ENCODE data around the gene GABBR2. TPM values are rescaled to one million over a fixed set of nuclear protein-coding genes. Genes with fewer than 3 reads are reported as not detected.

Gene GABBR2
- total and polyA plus RNA-seq, 2 of the 8 experiments (the other 6 are each of a cell fraction or from before 2014, with no cell fraction given): 0.50 to 1.2 TPM

DNA sequence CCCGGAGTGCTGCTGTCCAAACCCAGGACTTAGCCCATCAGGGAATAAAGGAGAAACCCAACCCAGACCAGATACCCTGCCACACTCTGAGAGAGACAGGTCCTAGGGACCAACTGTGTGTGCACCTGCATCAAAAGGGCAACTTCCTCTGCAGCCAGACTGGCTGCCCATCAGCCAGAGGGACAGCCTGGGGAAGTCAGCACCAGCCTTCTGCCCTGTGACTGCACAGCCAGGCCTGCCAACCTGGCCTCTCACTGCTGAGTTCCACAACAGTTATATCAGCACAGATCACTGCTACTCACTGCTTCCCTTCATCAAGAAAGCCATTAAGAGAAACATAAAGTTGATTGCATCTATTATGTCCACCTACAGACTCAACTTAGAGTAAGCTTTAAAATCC lies 18.0 kb downstream of the GABBR2 start (continued):
- no peak for TF ChIP-seq RNF2 (IDR thresholded peaks at IDR 0.05; ENCODE audit: borderline replicate concordance, low read depth, low read length, missing control alignments, poor library complexity, severe bottlenecking)

Measured in H1 (cell line).